ENCODE measurements around the gene SEPTIN10.

DNA sequence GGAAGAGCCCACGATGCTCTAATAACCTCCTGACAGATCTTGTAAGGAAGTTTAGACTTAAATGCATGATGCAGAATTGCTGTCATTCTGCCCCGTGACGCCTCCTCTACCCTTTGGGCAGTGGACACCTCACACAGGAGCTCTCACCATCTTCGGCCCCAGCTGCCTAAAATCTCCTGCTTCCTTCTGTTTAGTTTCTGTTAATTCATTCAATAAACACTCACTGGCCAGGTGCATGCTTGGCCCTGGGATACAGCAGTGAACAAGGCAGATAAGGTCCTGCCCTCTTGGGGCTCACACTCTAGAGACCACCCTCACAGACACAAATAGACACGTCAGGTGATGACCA, 81.1 kb downstream of the SEPTIN10 start:
- TF ChIP-seq POLR2A (IDR thresholded peaks at IDR 0.05) (no peak), EP300 (IDR thresholded peaks at IDR 0.05) (no peak), POLR2AphosphoS5 (IDR thresholded peaks at IDR 0.05) (no peak)

All from sigmoid colon (tissue), 4 donors.